HG02973 (cell line): ENCODE results near the gene CNGA1.

Experiments
- ATAC-seq: cut with Tn5 transposase; IDR thresholded peaks from one replicate; pipeline ENCODE4 v1.9.1; 2021; ENCODE audit warnings: moderate library complexity; ENCODE audit not compliant: unreplicated experiment

The CNGA1 gene

DNA sequence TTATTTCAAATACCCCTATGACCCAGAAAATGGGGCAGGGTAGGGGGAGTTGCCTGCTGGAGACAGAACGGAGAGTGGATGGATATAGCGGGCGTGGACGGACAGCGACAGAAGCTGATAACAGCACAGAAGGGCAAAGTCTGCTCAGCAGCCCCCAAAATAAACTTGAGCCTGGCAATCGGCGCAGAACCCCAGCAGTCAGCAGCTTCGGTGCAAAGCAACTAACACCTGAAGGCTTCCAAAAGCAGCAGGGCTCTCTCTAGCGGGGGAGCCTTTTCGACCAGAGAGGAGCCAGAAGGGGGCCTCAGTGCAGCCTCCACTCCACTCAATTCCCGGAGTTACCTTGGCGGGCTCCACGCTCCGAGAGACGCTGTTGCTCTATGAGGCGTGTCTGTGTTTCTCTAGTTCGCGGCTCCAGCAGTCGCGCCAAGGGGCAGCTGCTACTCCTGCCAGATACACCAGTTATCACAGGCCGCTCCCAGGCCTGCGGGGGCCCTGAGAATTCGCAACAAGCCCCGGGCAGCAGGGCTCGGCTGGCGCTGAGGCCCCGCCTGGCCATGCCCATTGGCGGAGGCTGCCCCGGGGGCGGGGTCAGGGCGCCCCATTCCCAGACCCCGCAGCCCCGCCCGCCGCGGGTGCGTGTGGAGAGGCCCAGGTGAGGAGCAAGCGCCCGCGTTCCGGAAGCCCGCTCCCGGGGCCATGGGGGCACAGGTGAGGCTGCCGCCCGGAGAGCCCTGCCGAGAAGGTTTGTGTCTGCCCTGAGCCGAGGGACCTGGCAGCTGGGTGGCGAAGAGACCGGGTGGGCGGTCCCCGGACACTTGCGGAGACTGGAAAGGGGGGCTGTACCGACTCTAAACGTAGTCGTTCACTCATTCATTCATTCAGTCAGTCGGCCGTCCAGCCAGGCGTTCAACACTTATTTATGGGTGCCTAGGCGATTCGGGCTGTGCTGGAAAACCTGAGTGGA lies at the start of gene CNGA1, which contains the start of gene NIPAL1:
Gene CNGA1 (minus strand): TSS at position 541 of the 967 bp plus-strand sequence. CDS start 63,992 bp downstream, outside the sequence.
Gene NIPAL1 (plus strand): TSS at position 632 of the 967 bp plus-strand sequence. CDS start 68 bp downstream, at position 700.
- ATAC-seq, result peak; percentile 79

DNA sequence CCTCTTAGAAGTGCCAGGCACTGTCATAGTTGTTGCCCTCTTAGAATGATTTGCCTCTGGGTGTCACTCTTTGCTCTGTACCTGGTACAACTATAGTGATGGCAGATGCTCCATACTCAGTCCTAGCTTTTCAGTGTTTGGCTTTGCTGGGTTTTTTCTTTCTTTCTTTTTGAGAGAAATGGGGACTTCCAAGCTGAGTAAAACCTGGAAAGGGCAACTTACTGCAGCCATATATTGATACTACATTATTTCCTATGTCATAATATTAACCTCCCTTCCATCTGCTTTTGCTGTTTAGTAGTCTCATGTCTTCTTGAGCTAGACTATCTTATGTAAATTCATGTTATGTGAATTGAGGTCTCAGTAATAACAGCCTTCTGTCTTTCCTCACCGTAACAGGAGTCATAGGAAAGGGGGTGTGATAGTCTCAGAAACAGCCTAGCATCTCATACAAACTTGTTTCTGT lies 49.1 kb upstream of the CNGA1 start:
- ATAC-seq, result peak; percentile 65

DNA sequence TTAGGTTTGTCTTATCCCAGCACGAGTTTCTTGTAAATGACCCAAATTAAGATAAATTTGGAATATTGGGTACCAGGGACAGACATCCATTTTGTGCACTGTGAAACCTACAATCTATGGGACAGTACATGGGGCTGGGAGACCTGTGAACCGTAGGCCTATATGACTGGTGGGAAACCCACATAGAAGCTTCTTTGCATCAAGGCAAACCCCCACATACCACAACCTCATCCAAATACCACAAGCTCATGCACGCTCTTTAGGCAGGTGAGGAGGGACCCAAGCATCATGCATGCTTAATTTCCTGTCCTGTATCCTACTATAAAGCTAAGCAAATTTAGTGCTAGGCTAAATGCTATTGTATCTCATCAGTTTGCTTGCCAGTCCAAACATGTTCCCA lies 47.9 kb upstream of the CNGA1 start:
- ATAC-seq, result peak; percentile 64

DNA sequence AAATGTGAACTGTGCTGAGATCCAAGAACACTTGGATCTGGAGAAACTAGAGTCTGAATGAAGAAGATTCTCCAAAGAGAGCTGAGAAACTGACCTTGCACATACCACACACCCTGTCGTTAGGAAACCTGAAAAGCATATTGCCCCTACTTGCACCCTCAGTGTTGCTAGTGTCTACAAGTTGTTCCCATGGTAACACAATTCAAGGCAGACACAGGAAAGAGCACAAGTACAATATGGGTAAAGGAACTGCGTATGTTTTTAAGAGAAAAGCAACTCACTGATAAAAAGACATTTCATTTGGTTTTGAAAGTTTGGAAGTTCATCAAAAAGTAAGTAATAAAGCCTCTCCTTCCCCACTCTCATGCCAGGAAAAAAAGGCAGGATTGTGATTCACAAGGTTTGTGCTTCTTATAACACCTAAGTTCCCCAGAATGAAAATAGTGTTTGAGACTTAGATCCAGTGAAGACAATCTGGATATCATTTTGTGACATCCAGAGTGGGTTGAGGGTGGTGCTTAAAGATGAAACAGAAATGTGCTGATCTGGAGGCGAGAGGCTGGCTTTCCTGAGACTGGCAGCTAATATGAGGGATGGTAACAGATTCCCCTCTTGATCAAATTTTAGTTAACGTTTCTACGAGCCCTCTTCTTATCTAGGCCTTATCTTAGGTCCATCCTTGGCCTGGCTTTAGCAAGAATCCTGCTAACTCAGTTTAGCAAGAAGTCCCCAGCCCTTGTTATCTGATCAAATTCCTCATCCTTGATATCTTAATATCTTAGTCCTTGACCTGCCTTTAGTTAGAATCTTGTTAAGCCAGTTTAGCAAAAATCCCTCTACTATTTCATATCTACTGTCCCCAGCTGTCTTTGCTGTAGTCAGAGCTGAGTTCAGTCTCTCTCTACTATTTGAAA lies 42.4 kb upstream of the CNGA1 start:
- no peak for ATAC-seq

DNA sequence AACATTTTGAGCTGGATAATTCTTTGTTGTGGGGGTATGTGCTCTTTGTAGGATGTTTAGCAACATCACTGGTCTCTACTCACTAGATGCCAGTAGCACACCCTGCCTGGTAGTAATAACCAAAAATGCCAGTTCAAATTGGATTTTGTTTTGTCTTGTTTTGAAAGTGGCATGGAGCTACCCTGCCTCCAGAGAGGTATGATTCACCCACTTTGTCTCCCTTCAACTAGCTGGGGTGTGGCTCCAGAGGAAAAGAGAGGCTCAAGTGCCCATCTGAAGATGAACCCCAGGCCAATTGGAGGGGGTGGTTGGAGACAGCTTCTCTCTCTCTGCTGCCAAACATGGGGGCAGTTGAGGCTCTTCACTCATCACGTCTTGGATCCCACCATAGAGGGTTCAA lies 34.6 kb upstream of the CNGA1 start:
- ATAC-seq, result no peak

DNA sequence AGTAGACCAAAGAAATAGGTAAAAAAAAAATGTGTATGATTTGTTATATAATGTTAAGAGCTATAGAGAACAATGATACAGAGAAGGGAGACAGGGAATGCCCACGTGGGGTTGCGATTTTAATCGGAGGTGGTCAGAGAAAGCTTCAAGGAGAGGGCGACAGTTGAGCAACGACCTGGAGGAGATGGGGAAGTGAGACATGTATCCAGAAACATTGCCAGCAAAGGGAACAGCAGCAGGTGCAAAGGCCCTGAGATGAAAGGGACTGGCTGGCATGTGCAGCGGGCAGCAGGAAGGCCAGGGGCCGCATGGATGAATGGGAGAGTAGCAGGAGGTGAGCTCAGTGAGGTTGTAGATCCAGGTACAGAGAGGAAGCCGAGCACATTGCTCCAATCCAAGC lies 33.0 kb upstream of the CNGA1 start:
- ATAC-seq, result no peak

DNA sequence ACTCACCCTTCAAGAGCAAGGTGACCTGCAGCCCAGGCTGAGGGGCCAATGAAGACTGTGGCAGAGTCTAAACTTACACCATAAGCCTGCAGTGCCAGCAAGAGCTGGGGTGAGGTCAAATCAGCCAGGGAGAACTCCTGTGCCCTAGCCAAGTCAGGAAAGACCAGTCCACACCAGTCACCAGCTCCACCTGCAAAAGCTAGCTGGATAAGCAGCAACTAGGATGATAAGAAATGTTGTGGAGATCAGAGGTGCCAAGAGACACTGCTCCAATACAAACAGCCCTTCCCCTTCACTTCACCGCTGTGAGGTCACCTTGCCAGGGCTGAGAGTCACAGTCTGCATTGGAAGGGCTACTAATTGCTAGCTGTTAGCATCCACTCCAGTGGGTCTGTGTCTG lies 31.4 kb upstream of the CNGA1 start:
- ATAC-seq, result no peak

DNA sequence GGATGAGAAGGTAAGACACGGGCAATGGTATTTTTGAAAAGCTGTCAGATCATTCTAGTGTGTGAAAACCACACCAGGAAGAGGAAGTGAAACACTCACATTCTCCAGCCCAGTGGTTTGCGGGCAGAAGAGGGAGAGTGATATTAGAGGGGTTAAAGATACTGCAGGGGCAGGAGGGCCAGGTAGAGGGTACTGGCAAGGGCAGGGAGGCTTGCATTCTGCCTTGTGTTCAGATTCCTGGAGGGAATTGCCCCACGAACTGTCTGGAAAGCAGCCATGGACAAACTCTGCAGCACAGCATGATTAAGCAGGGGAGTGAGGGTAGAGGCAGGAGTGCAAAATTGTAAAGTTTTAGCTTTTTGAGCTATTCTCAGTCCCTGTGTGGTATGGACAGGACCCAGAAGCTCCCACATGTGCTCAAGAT lies 31.0 kb upstream of the CNGA1 start:
- peak; percentile 96 for ATAC-seq

DNA sequence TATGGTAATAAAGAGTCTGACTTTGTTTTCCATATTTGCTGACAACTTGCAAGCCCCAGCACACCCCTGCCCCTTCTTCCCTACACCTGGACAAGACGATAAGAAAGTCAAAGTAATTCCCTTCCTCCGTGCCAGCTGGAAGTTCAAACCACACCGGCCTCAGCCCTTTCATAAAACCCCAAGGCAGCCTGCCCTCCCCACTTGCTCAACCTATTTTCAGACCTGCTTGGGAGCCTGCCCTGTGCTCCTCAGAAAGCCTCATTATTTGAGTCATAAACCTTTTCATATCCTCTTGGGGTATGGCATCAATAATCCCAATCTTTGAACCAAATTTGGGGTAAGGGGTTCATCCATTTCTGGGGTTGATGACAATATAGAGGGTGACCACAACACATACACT lies 29.6 kb upstream of the CNGA1 start:
- ATAC-seq, result no peak

DNA sequence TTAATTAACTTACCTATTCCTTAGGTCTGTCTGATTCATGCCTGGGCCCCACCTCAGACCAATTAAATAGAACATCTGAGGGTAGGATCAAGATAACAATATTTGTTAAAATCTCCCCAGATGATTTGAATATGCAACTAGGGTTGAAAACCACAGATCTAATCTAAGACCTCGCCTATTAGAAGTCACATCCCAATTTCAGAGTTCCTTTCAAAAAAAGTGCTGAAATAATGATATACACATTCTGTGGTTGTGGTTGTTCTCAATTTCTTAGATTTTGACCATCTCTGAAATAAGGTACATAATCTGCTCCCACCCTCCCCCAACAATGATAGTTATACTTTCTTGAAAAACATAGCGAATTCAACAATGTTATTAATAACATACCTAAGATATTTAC lies 27.8 kb upstream of the CNGA1 start:
- no peak for ATAC-seq

DNA sequence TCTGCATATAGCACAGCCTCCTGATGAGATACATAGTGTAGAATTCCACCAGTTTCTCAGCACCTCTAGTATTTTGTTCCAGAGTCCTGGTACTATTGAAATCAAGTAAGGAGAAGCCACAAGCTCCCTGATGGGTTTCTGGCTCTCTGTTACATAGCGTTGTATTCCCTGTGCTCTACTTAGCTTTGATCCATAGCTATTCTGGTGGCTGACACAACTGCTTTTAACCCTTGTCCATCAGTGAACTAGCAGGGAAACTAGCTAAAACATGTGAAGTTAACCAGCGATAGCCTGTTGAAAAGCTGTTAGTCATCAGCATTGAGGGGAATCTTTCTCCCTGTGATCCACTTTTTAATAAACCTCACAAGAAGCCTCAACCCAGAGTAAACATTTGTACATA lies 27.0 kb upstream of the CNGA1 start:
- ATAC-seq, result no peak

DNA sequence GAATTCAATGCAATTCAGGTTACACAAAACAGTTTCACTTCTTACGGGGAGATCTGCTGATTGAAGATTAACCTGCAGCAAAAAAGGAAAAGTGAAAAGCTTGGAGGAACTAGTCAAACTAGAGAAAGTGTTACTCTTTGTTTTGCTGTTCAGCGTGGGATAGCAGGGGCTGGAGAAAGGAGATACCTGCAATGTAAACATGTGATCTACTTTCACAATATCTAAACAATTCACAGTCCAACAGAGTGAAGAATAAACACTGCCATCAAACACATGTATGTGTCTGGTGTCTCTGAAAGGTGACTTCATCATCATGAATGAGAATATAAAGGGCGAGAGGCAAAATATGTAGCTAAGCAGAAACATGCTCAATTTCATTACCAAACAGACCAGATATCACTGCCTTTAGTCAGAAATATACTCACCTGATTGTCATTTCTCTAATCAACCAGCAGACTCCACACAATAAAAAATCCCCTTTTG lies 26.5 kb upstream of the CNGA1 start:
- no peak for ATAC-seq

DNA sequence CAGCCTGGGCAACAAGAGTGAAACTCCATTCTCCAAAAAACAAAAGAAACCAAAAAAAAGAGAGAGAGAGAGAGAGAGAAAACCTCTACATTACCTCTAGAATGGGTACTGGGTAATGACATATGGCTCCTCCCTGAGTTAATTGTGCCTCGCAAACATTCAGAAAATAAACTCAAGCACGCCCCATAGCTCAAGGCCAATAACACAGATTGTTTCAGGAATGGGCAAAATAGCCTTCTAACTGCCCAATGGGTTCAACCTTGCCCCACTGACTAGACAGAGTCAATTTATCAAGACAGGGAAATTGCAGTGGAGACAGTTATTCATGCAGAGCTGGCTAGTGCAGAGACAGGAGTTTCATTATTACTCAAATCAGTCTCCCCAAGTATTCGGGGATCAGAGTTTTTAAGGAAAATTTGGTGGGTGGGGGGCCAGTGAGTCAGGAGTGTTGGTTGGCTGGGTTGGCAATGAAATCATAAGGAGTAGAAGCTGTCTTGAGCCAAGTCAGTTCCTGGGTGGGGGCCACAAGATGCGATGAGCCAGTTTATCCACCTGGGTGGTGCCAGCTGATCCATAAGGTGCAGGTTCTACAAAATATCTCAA lies 25.2 kb upstream of the CNGA1 start:
- no peak for ATAC-seq

DNA sequence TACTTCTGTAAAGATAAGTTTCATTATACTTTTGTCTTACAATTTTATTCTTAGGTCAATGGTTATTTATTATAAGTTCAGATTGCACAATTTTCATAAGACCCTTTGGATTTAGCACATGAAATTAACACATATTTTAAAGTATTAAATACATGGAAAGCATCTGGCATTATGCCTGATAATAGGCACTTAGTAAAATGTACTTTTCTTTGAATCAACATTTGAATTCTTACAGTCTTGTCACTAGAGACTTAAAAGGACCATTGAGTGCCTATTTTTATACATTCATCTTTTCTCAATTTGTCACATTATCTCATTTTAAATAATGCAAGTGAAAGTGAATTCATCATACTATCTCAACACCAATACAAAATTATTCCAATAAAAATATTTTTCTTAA lies 23.1 kb upstream of the CNGA1 start:
- no peak for ATAC-seq

DNA sequence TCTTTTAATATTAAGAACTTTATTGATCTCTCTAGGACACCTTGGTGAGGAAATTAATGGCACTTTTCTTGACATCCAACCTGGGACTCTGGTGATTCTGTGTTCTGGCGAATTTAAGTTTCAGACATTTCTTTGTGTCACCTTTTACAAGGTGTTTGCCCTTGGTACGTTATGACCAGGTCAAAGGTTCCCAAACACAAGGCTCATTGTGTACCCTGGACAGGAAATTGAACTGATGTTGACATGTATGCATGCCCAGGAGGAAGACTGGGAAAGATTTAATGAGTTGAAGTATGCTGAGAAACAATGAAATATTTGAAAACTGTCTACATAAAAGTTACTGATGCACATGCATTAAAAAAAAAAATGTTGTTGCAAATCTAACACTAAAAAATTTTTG lies 22.2 kb upstream of the CNGA1 start:
- no peak for ATAC-seq

DNA sequence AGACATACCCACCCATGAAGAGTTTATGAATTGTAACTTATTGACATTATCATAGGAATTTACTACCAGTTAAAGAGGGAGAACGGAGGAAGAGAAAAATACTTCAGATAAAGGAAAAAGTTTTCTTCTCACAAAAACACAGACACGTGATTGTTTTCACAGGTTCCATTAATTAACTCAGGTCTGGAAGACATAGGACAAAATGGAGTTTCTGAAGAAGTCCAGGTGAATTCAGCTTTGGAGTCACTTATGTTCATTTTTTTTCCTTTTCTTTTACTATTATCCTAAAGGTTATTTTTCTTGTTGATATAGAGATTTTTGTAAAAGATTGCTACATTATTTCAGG lies 20.6 kb upstream of the CNGA1 start:
- no peak for ATAC-seq

DNA sequence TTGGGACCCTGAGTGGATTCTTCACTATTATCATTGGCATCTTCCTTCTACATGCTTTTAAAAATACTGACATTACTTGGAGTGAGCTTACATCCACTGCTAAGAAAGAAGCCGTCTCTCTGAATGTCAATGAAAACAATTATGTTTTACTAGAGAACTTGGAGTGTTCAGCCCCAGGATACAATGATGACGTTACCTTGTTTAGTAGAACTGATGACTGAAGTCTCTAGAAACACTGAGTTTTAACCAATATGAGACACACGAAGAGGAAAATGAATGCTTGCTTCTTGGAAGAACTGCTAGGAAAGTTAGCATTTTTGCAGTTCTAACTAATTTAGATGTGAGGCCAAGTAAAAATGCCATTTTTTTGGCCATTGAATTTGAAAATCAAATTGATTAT lies 19.5 kb upstream of the CNGA1 start:
- ATAC-seq, result no peak

DNA sequence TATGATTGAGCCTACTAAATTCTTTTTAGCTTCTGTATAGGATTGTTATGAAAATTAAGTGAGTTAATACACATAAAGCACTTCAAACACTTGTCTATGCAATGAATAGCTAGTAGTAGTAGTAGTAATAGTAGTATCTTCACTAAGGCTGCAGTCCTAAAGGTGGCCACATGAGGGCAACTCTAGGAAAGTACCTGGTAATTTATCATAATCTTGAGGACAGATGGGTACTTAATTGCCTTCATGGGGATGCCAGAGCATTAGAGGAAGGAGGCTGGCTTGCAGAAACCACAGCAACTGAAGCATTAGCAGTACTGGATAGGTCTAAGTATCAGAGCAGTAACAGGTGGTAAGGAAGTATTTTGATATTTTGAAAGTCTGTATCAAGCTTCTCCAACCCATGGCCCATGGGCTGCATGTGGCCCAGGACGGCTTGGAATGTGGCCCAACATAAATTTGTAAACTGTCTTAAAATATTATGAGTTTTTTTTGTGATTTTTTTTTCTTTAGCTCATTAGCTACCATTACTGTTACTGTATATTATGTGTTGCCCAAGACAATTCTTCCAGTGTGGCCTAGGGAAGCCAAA lies 17.4 kb upstream of the CNGA1 start:
- ATAC-seq, result peak; percentile 41

DNA sequence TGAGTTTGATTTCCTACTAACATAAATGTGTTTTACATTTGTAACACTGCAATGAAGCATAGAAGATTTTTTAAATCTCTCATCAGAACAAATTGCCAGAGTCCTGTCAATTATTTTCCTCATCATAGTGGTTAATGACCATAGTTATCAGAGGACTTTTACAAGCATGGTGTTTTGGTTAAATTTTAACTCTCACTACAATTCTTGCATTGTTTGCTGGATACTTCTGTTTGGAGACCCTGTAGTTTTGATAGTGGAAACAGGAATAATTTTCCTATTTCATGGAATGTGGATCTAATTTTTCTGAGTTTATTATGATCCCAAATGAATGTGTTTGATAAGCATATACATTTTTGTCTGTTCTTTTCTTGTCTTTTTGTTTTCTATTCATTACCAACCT lies 16.9 kb upstream of the CNGA1 start:
- no peak for ATAC-seq

DNA sequence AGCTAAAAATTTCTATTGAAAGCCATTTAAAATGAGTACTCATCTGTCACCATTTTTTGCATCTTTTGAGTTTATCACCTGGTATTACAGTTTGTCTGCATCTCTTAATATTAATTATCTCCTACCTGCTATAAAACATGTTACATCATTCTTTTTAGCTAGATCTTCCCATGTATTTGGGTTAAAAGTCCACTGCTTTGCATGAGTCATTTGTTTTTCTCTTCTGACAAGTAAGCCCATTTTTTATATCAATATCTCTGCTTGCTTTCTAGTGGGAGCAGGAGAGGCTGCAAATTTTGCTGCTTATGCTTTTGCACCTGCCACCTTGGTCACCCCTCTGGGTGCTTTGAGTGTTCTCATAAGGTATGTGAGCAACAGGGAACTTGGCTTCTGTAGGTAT lies 16.2 kb upstream of the CNGA1 start:
- ATAC-seq, result no peak
